ENCODE results near the gene DPP6. TPM values are rescaled to one million over a fixed set of nuclear protein-coding genes. Genes with fewer than 3 reads are reported as not detected.

DPP6 gene
- total RNA-seq, 1 experiment from 2014 or later: not detected

- Histone ChIP-seq H3K27me3 (no peaks in the 10 kb centered on the region), H3K36me3 (no peaks in the 10 kb centered on the region), H3K4me3 (no peak overlapping the region), H3K9me3 (no peaks in the 10 kb centered on the region)
- DNase-seq: no peak
Measured at GRCh38 chr7:154863766-154864522, 811.7 kb downstream of the DPP6 start.

GRCh38 chr7:154864523-154864891 lies 812.3 kb downstream of the DPP6 start:
- Histone ChIP-seq H3K4me3 (no peak overlapping the region), H3K9me3 (no peaks in the 10 kb centered on the region), H3K27me3 (no peaks in the 10 kb centered on the region), H3K36me3 (no peaks in the 10 kb centered on the region)
- no peak for DNase-seq

- Histone ChIP-seq H3K36me3 (no peaks in the 10 kb centered on the region), H3K9me3 (no peaks in the 10 kb centered on the region), H3K27me3 (no peaks in the 10 kb centered on the region), H3K4me3 (no peak overlapping the region)
- DNase-seq: no peak
Measured at GRCh38 chr7:154865984-154866685, 813.9 kb downstream of the DPP6 start.

GRCh38 chr7:154867068-154867467 lies 814.9 kb downstream of the DPP6 start:
- DNase-seq: no peak
- H3K27me3 ChIP-seq: no peaks in the 10 kb centered on the region
- H3K4me3 ChIP-seq: no peak overlapping the region
- no peaks in the 10 kb centered on the region for H3K9me3 ChIP-seq
- no peaks in the 10 kb centered on the region for H3K36me3 ChIP-seq

GRCh38 chr7:154868921-154869320 lies 816.7 kb downstream of the DPP6 start:
- H3K9me3 ChIP-seq: no peaks in the 10 kb centered on the region
- DNase-seq: no peak

GRCh38 chr7:154869436-154869835 lies 817.2 kb downstream of the DPP6 start:
- no peak for DNase-seq
- H3K27me3 ChIP-seq: no peaks in the 10 kb centered on the region
- no peak overlapping the region for H3K4me3 ChIP-seq
- H3K9me3 ChIP-seq: no peaks in the 10 kb centered on the region
- no peaks in the 10 kb centered on the region for H3K36me3 ChIP-seq

More at GRCh38 chr7:154868921-154869320, 816.7 kb downstream of the DPP6 start:
- H3K4me3 ChIP-seq: no peak overlapping the region
- H3K36me3 ChIP-seq: no peaks in the 10 kb centered on the region
- H3K27me3 ChIP-seq: no peaks in the 10 kb centered on the region

- H3K4me3 ChIP-seq: no peak overlapping the region
- DNase-seq: no peak
- H3K9me3 ChIP-seq: no peaks in the 10 kb centered on the region
- no peaks in the 10 kb centered on the region for H3K36me3 ChIP-seq
- H3K27me3 ChIP-seq: no peaks in the 10 kb centered on the region
Measured at GRCh38 chr7:154871507-154871906, 819.3 kb downstream of the DPP6 start.

GRCh38 chr7:154871928-154872750 lies 819.9 kb downstream of the DPP6 start:
- Histone ChIP-seq H3K9me3 (no peaks in the 10 kb centered on the region), H3K27me3 (no peaks in the 10 kb centered on the region)

GRCh38 chr7:154872811-154873499 lies 820.8 kb downstream of the DPP6 start:
- H3K27me3 ChIP-seq: no peaks in the 10 kb centered on the region
- no peak overlapping the region for H3K4me3 ChIP-seq
- no peaks in the 10 kb centered on the region for H3K36me3 ChIP-seq
- no peaks in the 10 kb centered on the region for H3K9me3 ChIP-seq
- DNase-seq: no peak

More at GRCh38 chr7:154871928-154872750, 819.9 kb downstream of the DPP6 start:
- no peaks in the 10 kb centered on the region for H3K36me3 ChIP-seq
- H3K4me3 ChIP-seq: no peak overlapping the region
- DNase-seq: no peak

- DNase-seq: no peak
Measured at GRCh38 chr7:154873500-154874121, 821.4 kb downstream of the DPP6 start.

GRCh38 chr7:154874409-154875113 lies 822.4 kb downstream of the DPP6 start:
- peak; percentile 8 for DNase-seq
- H3K9me3 ChIP-seq: no peaks in the 10 kb centered on the region
- no peak overlapping the region for H3K4me3 ChIP-seq
- no peaks in the 10 kb centered on the region for H3K27me3 ChIP-seq
- H3K36me3 ChIP-seq: no peaks in the 10 kb centered on the region

More at GRCh38 chr7:154873500-154874121, 821.4 kb downstream of the DPP6 start:
- H3K4me3 ChIP-seq: no peak overlapping the region
- no peaks in the 10 kb centered on the region for H3K36me3 ChIP-seq
- H3K27me3 ChIP-seq: no peaks in the 10 kb centered on the region
- no peaks in the 10 kb centered on the region for H3K9me3 ChIP-seq

- H3K4me3 ChIP-seq: no peak overlapping the region
- H3K9me3 ChIP-seq: no peaks in the 10 kb centered on the region
- H3K27me3 ChIP-seq: no peaks in the 10 kb centered on the region
- no peak for DNase-seq
- no peaks in the 10 kb centered on the region for H3K36me3 ChIP-seq
Measured at GRCh38 chr7:154875297-154875696, 823.1 kb downstream of the DPP6 start.

- Histone ChIP-seq H3K36me3 (no peaks in the 10 kb centered on the region), H3K27me3 (no peaks in the 10 kb centered on the region), H3K4me3 (no peak overlapping the region), H3K9me3 (no peaks in the 10 kb centered on the region)
- no peak for DNase-seq
Measured at GRCh38 chr7:154876516-154876915, 824.3 kb downstream of the DPP6 start.

- Histone ChIP-seq H3K36me3 (no peaks in the 10 kb centered on the region), H3K27me3 (no peaks in the 10 kb centered on the region), H3K9me3 (no peaks in the 10 kb centered on the region), H3K4me3 (no peak overlapping the region)
- no peak for DNase-seq
Measured at GRCh38 chr7:154877031-154877430, 824.8 kb downstream of the DPP6 start.

GRCh38 chr7:154879629-154880028 lies 827.4 kb downstream of the DPP6 start:
- Histone ChIP-seq H3K27me3 (no peaks in the 10 kb centered on the region), H3K36me3 (no peaks in the 10 kb centered on the region), H3K9me3 (no peaks in the 10 kb centered on the region), H3K4me3 (no peak overlapping the region)
- no peak for DNase-seq

- Histone ChIP-seq H3K9me3 (no peaks in the 10 kb centered on the region), H3K27me3 (no peaks in the 10 kb centered on the region), H3K36me3 (no peaks in the 10 kb centered on the region), H3K4me3 (no peak overlapping the region)
- no peak for DNase-seq
Measured at GRCh38 chr7:154880513-154880912, 828.3 kb downstream of the DPP6 start.
